Ascending aorta (tissue), 2 donors: Measurements from ENCODE around the gene FXYD1. TPM values are rescaled to one million over a fixed set of nuclear protein-coding genes. Genes with fewer than 3 reads are reported as not detected.

ENCODE experiments used
- DNase-seq, 2 donors: peaks; one replicate each; pipeline ENCODE4 v3.0.0-alpha.2; 2019; ENCODE audit warnings: low spot score in 2 of 2
- H3K27ac ChIP-seq, 2 donors: fragments of 200-600 bp; sonication (generic); one replicate each; pipeline ENCODE4 v1.5.1; 2016 to 2017; ENCODE audit warnings: mild to moderate bottlenecking in 1 of 2
- H3K27me3 ChIP-seq: fragments of 200-600 bp; sonication (generic); one replicate; pipeline ENCODE4 v1.5.1; 2017
- H3K36me3 ChIP-seq, 2 donors: fragments of 200-600 bp; sonication (generic); one replicate each; pipeline ENCODE4 v1.5.1; 2016
- H3K4me1 ChIP-seq, 2 donors: fragments of 200-600 bp; sonication (generic); one replicate each; pipeline ENCODE4 v1.5.1; 2016 to 2017; ENCODE audit warnings: mild to moderate bottlenecking in 1 of 2
- H3K4me3 ChIP-seq, 2 donors: fragments of 200-600 bp; sonication (generic); one replicate each; pipeline ENCODE4 v1.5.1; 2016 to 2017; ENCODE audit warnings: mild to moderate bottlenecking in 1 of 2
- H3K9me3 ChIP-seq, 2 donors: fragments of 200-600 bp; sonication (generic); one replicate each; pipeline ENCODE4 v1.5.1; 2016
- CTCF ChIP-seq, 3 experiments: fragments of 200-600 bp in 2 of 3; fragments of 450-650 bp in 1 of 3; sonication (generic) in 2 of 3; IDR thresholded peaks; one replicate each; pipeline ENCODE4 v1.5.1; 2016 to 2019; ENCODE audit warnings: antibody characterized with exemption in 3 of 3, mild to moderate bottlenecking in 1 of 3, moderate library complexity in 1 of 3
- intact Hi-C: fragments of 100-400 bp; cut with DNase I; formaldehyde crosslinking; loops from one replicate; pipeline ENCODE4 v1.15.1; 2023
- total RNA-seq: library from RNA; depleted of rRNA; stranded (reverse); fragments of >200 nt; gene quantifications from one replicate; pipeline ENCODE4 v1.1.0, GENCODE V29; 2016

The FXYD1 gene
- total RNA-seq, 1 donor from 2014 or later = 34.8 TPM

DNA sequence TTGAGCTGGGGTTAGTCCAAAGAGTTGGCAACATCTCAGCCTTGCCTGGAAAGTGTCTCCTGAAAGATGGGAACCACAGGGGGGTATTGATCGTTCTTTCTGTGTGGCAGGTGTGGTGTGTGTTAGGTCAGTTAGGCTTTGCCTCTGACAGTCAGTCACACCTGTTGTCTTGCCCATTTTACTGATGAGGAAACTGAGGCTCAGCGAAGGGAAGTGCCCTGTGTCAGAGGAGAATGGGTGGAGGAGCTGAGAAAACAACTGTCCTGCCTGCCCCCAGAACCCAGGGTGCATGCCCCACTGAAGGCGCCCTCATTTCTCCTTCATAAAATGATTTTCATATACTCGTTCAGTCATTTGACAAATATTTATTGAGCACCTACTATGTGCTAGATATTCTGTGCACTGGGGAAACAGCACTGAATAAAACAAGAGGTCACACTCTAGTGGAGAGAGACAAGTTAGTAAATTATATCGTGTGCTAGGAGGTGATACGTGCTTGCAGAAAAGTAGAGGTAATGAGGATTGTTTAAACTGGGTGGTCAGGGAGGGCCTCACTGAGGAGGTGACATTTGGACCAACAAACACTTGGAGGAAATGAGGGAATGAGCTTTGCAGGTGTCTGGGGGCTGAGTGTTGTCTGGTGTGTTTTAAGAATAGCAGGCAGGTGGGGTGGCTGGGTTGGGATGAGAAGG is 17.5 kb downstream of the FXYD1 start:
- Histone ChIP-seq H3K36me3 (peaks cover 17 to 31% of the 10 kb centered on the region in 2 donors), H3K27ac (peak overlapping the region; percentile 62 to 69), H3K4me1 (peaks cover 11 to 15% of the 10 kb centered on the region in 2 donors), H3K4me3 (peak overlapping the region; percentile 52 to 88), H3K27me3 (no peaks in the 10 kb centered on the region), H3K9me3 (no peaks in the 10 kb centered on the region)
- TF ChIP-seq CTCF (IDR thresholded peaks at IDR 0.05) = no peak
- no peak for DNase-seq
- intact Hi-C loops = loop anchor here (5.0 kb wide), 1 partner anchor 111 kb away; the partner anchor contains the start of gene USF2

DNA sequence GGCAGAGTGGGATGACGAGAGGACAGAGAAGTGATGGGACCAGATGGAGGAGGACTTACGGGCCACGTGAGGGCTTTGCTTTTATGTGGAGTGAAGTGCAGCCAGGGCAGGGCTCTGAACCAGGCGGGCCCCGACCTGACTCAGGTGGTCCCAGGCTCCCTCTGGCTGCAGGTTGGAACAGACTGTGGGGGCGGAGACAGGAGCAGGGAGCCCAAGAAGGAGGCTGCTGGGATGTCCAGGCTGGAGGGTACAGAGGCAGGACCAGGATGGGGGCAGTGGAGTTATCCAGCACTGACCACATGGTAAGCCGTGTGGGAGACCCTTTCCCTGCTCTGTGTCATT is 18.0 kb downstream of the FXYD1 start:
- no peaks in the 10 kb centered on the region for H3K27me3 ChIP-seq
- TF ChIP-seq CTCF (IDR thresholded peaks at IDR 0.05) = no peak
- peaks cover 11 to 15% of the 10 kb centered on the region in 2 donors for H3K4me1 ChIP-seq
- H3K36me3 ChIP-seq = peaks cover 21 to 36% of the 10 kb centered on the region in 2 donors
- DNase-seq = no peak
- intact Hi-C loops = loop anchor here (5.0 kb wide), 1 partner anchor 111 kb away; the partner anchor contains the start of gene USF2
- no peaks in the 10 kb centered on the region for H3K9me3 ChIP-seq
- H3K27ac ChIP-seq = no peak overlapping the region
- H3K4me3 ChIP-seq = no peak overlapping the region

GRCh38 chr19:35157431-35157830 is 18.8 kb downstream of the FXYD1 start:
- Histone ChIP-seq H3K27me3 (no peaks in the 10 kb centered on the region), H3K36me3 (peaks cover 27 to 44% of the 10 kb centered on the region in 2 donors)
- intact Hi-C loops = loop anchor here (5.0 kb wide), 1 partner anchor 110 kb away; the partner anchor contains the start of gene USF2

DNA sequence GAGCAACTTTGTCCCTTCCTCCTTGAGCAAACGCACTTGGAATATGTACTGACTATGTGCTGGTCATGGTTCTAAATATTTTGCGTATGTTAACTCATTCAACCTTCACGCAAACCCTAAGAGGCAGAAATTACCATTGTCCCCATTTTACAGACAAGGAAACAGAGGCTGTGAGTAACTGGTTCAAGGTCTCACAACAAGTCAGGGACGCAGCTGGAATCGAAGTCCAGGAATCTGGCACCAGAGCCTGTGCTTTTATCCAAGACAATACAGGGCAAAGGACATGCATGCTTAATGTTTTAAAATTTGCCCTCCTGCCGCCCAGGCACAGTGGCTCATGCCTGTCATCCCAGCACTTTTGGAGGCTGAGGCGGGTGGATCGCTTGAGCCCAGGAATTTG is 21.0 kb downstream of the FXYD1 start:
- Histone ChIP-seq H3K27ac (no peak overlapping the region), H3K36me3 (peaks cover 29 to 62% of the 10 kb centered on the region in 2 donors), H3K4me1 (peaks cover 0 to 9% of the 10 kb centered on the region in 2 donors), H3K4me3 (no peak overlapping the region), H3K9me3 (peaks cover 0 to 13% of the 10 kb centered on the region in 2 donors), H3K27me3 (no peaks in the 10 kb centered on the region)
- no peak for TF ChIP-seq CTCF (IDR thresholded peaks at IDR 0.05)
- no peak for DNase-seq
- intact Hi-C loops = loop anchor here (5.0 kb wide), 1 partner anchor 108 kb away; the partner anchor contains the start of gene USF2

More at GRCh38 chr19:35157431-35157830, 18.8 kb downstream of the FXYD1 start:
- H3K9me3 ChIP-seq = peaks cover 0 to 6% of the 10 kb centered on the region in 2 donors
- H3K4me1 ChIP-seq = peaks cover 10 to 15% of the 10 kb centered on the region in 2 donors
- no peak for DNase-seq
- no peak overlapping the region for H3K4me3 ChIP-seq
- no peak overlapping the region for H3K27ac ChIP-seq
- no peak for TF ChIP-seq CTCF (IDR thresholded peaks at IDR 0.05)

DNA sequence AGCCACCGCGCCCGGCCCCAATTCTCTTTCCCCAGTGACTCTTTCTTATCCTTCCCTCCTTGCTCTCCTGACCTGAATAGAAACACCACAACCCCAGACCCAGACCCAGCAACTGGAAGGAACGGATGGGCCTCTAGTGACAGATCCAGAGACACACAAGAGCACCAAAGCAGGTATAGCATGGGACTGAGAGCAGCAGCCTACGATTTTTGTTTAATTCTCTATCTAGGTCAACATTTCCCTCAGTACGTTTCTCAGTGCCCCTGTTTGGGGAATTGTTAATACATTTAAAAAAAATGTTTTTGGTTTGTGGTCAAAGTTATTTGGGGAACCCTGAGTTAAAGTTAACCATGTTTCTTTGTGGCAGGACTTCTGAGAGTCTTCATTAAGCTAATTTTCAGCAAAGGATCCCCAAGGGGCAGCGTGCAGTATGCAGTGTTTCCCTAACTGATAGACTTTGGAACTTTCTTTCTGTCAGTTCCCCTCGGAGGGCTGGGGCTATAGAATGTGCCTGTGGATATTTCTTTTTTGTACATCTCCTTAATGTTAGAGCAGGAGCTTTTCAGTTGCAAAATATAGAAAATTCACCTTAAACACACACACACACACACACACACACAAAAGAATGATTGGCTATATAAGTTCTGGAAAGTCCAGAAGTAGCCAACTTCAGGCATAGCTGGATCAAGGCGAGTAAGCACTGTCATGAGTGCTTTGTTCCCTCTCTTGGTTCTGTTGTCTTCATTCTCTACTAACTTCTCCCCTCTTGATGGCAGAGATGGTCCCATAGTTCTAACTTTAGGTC is 22.2 kb downstream of the FXYD1 start:
- Histone ChIP-seq H3K27ac (no peak overlapping the region), H3K36me3 (peaks cover 39 to 74% of the 10 kb centered on the region in 2 donors), H3K9me3 (peaks cover 0 to 22% of the 10 kb centered on the region in 2 donors), H3K4me3 (no peak overlapping the region), H3K4me1 (peaks cover 0 to 4% of the 10 kb centered on the region in 2 donors), H3K27me3 (no peaks in the 10 kb centered on the region)
- DNase-seq = no peak
- TF ChIP-seq CTCF (IDR thresholded peaks at IDR 0.05) = no peak
- intact Hi-C loops = no loop called here
